ENCODE measurements around the gene SGSM2. TPM values are rescaled to one million over a fixed set of nuclear protein-coding genes. Genes with fewer than 3 reads are reported as not detected.

Gene SGSM2
- total and polyA plus RNA-seq, 2 of the 13 experiments (the other 11 are each of a cell fraction or from before 2014, with no cell fraction given), result 30.4 to 51.3 TPM

- TF ChIP-seq RNF219 (CRISPR knock-in tag; IDR thresholded peaks at IDR 0.05), result no peak
- TF ChIP-seq HHEX (CRISPR knock-in tag; IDR thresholded peaks at IDR 0.05), result no peak
- TF ChIP-seq HDAC2 (CRISPR knock-in tag; IDR thresholded peaks at IDR 0.05), result peak; percentile 10; the same call in 1 of the 2 replicates
- peak; percentile 51; the same call in 1 of the 2 replicates for TF ChIP-seq TAF1 (CRISPR knock-in tag; IDR thresholded peaks at IDR 0.05)
- TF ChIP-seq ZNF569 (CRISPR knock-in tag; IDR thresholded peaks at IDR 0.05; ENCODE audit: borderline replicate concordance), result no peak
- no peak for TF ChIP-seq FOXA1 (IDR thresholded peaks at IDR 0.05)
- 0 out of 2 replicates have a peak, but pooled peaks have one; percentile 2 for TF ChIP-seq FOXA1 (CRISPR knock-in tag; IDR thresholded peaks at IDR 0.05)
- TF ChIP-seq E2F2 (CRISPR knock-in tag; IDR thresholded peaks at IDR 0.05; ENCODE audit: borderline replicate concordance), result no peak
- TF ChIP-seq ZC3H13 (CRISPR knock-in tag; IDR thresholded peaks at IDR 0.05), result no peak; the same call in 1 of the 2 replicates
- TF ChIP-seq PATZ1 (CRISPR knock-in tag; IDR thresholded peaks at IDR 0.05), result peak; percentile 98
- TF ChIP-seq NPAS2 (CRISPR knock-in tag; IDR thresholded peaks at IDR 0.05; ENCODE audit: borderline replicate concordance), result no peak
- no peak for TF ChIP-seq ZNF318 (CRISPR knock-in tag; IDR thresholded peaks at IDR 0.05)
- peak; percentile 83; the same call in 1 of the 2 replicates for TF ChIP-seq FOXK1 (CRISPR knock-in tag; IDR thresholded peaks at IDR 0.05; ENCODE audit: borderline replicate concordance, low read depth)
- TF ChIP-seq MTF2 (CRISPR knock-in tag; IDR thresholded peaks at IDR 0.05; ENCODE audit: borderline replicate concordance), result no peak
- TF ChIP-seq ZNF446 (CRISPR knock-in tag; IDR thresholded peaks at IDR 0.05), result peak; percentile 20; the same call in 1 of the 2 replicates
- no peak; the same call in 1 of the 2 replicates for TF ChIP-seq SOX5 (CRISPR knock-in tag; IDR thresholded peaks at IDR 0.05; ENCODE audit: borderline replicate concordance)
- TF ChIP-seq TOE1 (CRISPR knock-in tag; IDR thresholded peaks at IDR 0.05), result no peak
These were observed 63.6 kb downstream of the SGSM2 start, which contains the start of gene MNT (continued) for GRCh38 chr17:2400877-2401425.

Measured in HepG2 (cell line).